Right forelimb (tissue), 1 donor: ENCODE results near the gene SLC4A5.
A peak's percentile ranks its signal among the peaks of the same experiment; 100 is the strongest.
"Not testable (repeated sequence)": the region's sequence is repeated elsewhere in the genome, so short reads cannot be mapped to it uniquely, and the experiment has no call there.

ENCODE experiments used
- DNase-seq: peaks from one replicate; pipeline ENCODE4 v3.0.0-alpha.2; 2018

Gene SLC4A5

GRCh38 chr2:74364533-74365505 lies 21.6 kb upstream of the SLC4A5 start:
- peak; percentile 11 for DNase-seq

GRCh38 chr2:74361327-74361726 lies 18.1 kb upstream of the SLC4A5 start:
- DNase-seq = no peak

- DNase-seq = peak; percentile 29
Observed at GRCh38 chr2:74357627-74358026, 14.4 kb upstream of the SLC4A5 start.

GRCh38 chr2:74349889-74350288 lies 6.7 kb upstream of the SLC4A5 start:
- DNase-seq = no peak

- no peak for DNase-seq
Observed at GRCh38 chr2:74347742-74348141, 4.5 kb upstream of the SLC4A5 start.

GRCh38 chr2:74347303-74347702 lies 4.1 kb upstream of the SLC4A5 start:
- DNase-seq = no peak

- no peak for DNase-seq
Observed at GRCh38 chr2:74345272-74345943, 2.2 kb upstream of the SLC4A5 start.

- not testable (repeated sequence) for DNase-seq
Observed at GRCh38 chr2:74336227-74336626, 7.0 kb downstream of the SLC4A5 start.

- peak; percentile 80 for DNase-seq
Observed at GRCh38 chr2:74334931-74335333, 8.3 kb downstream of the SLC4A5 start.

- DNase-seq = no peak
Observed at GRCh38 chr2:74333896-74334586, 9.2 kb downstream of the SLC4A5 start.

- no peak for DNase-seq
Observed at GRCh38 chr2:74333175-74333574, 10.0 kb downstream of the SLC4A5 start.

- no peak for DNase-seq
Observed at GRCh38 chr2:74332550-74333174, 10.6 kb downstream of the SLC4A5 start.

- DNase-seq = no peak
Observed at GRCh38 chr2:74328573-74328972, 14.6 kb downstream of the SLC4A5 start.

GRCh38 chr2:74328074-74328473 lies 15.1 kb downstream of the SLC4A5 start:
- no peak for DNase-seq

GRCh38 chr2:74327627-74328026 lies 15.6 kb downstream of the SLC4A5 start:
- no peak for DNase-seq

- no peak for DNase-seq
Observed at GRCh38 chr2:74327199-74327598, 16.0 kb downstream of the SLC4A5 start.

- no peak for DNase-seq
Observed at GRCh38 chr2:74325815-74326214, 17.4 kb downstream of the SLC4A5 start.

GRCh38 chr2:74321737-74322136 lies 21.5 kb downstream of the SLC4A5 start:
- DNase-seq = no peak

- no peak for DNase-seq
Observed at GRCh38 chr2:74317701-74318100, 25.5 kb downstream of the SLC4A5 start.

GRCh38 chr2:74316627-74317295 lies 26.5 kb downstream of the SLC4A5 start:
- no peak for DNase-seq

GRCh38 chr2:74314107-74314506 lies 29.1 kb downstream of the SLC4A5 start:
- DNase-seq = no peak

GRCh38 chr2:74313497-74313896 lies 29.7 kb downstream of the SLC4A5 start:
- no peak for DNase-seq
